ENCODE results near the gene PKD1.
"Not testable (repeated sequence)": the region's sequence is repeated elsewhere in the genome, so short reads cannot be mapped to it uniquely, and the experiment has no call there.

PKD1 gene

GRCh38 chr16:2143878-2144485, 8.3 kb upstream of the PKD1 start:
- H3K4me3 ChIP-seq (ENCODE audit: low read depth, low read length) = no peak overlapping the region
- no peak for TF ChIP-seq CTCF (IDR thresholded peaks at IDR 0.05; ENCODE audit: insufficient read depth, low read depth, low read length, missing control alignments)
- no peak for DNase-seq (ENCODE audit: low read depth)

DNA sequence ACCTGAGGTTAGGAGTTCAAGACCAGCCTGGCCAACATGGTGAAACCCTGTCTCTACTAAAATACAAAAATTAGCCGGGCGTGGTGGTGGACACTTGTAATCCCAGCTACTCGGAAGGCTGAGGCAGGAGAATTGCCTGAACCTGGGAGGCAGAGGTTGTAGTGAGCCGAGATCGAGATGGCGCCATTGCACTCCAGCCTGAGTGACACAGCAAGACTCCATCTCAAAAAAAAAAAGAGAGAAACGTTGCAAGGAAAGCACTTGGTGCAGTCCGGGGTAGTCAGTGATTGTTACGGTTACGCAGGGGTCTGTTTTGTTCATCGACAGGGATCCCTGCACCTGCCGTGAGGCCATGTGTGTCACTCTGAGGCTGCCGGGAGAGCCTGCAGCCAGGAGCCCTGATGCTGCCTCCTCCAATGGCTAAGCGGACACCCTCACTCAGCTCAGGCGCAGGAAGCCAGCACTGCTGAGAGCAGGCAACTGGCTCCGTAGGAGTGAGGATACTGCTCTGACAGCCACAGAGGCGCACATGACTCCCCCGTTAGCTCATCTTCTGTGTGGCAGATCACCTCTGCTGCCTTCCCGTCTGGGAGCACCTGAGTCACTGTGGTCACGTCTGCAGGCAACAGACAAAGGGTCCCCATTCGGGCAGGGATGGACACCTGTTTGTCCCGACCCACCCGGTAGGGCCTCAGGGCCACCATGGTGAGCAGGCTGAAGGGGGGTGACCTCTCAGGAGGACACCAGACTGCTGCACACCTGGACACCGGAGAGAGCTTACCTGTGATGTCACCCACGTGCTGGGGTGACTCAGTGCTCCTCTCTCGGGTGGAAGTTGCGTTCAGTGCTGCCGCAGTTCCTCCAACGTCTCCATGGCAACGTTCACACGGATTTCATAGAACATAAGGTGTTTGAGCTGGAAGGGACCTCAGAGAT, 7.5 kb upstream of the PKD1 start:
- TF ChIP-seq CTCF (IDR thresholded peaks at IDR 0.05; ENCODE audit: insufficient read depth, low read depth, low read length, missing control alignments) = no peak
- no peak for DNase-seq (ENCODE audit: low read depth)
- no peak overlapping the region for H3K4me3 ChIP-seq (ENCODE audit: low read depth, low read length)

DNA sequence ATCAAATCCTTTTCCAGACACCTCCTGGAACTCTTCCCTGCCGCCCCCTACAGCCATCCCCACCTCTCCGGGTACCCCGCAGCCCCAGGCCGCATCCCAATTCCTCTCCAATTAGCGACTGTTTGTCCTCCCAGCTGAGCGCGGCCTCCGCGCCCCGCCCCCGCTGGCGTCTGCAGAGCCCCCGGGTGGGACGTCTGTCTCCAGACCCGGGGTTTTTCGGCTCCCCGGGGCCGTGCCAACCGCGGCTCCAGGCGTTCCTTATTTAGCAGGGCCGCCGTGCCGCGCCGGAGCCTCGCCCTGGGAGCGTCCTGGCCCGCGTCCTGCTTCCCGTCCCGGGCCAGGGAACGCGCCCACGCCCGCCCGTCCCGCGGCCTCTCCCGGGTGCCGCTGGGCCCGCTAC, 627 bp downstream of the PKD1 start:
- H3K4me3 ChIP-seq (ENCODE audit: low read depth, low read length) = peak overlapping the region; percentile 55
- not testable (repeated sequence) for DNase-seq (ENCODE audit: low read depth)

DNA sequence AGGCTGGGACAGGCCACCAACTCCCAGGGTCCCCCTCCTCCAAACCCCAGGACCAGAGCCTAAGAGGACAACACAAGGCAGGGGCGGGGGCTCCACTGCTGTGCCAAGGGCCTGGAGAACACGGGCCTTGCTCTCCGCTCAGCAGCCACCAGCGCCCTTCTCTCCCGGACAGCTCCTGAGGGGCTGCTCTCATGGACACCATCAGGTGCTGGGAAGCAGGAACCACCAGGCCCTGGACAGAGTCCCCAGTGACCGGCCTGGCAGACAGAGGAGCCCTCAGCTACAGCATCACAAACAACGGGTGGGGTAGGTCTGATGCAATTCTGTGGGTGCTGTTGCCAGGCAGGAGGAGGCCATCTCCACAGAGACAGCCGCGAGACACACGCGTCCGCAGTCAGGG, 1.9 kb downstream of the PKD1 start:
- DNase-seq (ENCODE audit: low read depth); H3K4me3 ChIP-seq (ENCODE audit: low read depth, low read length): not testable (repeated sequence)

DNA sequence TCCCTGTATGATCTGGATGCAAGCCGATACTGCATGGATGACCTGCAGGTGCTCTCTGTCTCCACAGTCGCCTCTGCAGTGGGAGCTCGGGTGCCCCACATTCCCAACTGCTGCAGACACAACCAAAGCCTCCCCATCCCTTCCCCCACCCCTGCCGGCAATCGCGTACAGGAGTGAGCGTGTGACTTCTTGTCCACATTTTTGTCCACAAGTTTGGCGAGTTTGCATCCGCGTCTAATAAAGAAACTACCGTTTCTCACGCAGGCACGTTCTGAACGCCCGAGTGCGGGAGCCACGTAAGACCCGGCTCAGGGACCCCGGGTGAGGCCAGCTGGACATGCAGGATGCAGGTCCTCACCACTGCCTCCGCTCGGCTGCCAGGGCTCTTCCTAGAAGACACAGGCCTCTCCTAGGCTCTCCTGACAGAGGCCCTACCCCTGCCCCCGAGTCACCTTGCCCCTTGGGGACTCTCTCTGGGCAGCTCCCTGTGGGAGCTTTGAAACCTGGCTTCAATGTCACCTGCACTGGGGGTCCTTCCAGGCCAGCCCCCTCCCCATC, 5.7 kb downstream of the PKD1 start:
- not testable (repeated sequence) for H3K4me3 ChIP-seq (ENCODE audit: low read depth, low read length)

DNA sequence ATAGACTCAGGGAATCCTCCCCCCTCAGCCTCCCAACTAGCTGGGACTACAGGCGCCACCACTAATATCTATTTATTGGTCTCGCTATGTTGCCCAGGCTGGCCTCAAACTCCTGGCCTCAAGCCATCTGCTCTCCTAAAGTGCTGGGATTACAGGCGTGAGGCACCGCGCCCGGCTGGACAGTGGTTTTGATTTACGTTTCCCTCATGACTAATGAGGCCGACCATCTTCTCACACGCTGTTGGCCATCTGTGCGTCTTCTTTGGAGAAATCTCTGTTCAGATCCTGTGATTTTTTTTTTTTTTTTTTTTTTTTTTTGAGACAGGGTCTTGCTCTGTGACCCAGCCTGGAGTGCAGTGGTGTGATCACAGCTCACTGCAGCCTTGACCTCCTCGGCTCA, 6.4 kb downstream of the PKD1 start:
- DNase-seq (ENCODE audit: low read depth); H3K4me3 ChIP-seq (ENCODE audit: low read depth, low read length): not testable (repeated sequence)

More for the DNA sequence above, 5.7 kb downstream of the PKD1 start:
- DNase-seq (ENCODE audit: low read depth) = not testable (repeated sequence)

DNA sequence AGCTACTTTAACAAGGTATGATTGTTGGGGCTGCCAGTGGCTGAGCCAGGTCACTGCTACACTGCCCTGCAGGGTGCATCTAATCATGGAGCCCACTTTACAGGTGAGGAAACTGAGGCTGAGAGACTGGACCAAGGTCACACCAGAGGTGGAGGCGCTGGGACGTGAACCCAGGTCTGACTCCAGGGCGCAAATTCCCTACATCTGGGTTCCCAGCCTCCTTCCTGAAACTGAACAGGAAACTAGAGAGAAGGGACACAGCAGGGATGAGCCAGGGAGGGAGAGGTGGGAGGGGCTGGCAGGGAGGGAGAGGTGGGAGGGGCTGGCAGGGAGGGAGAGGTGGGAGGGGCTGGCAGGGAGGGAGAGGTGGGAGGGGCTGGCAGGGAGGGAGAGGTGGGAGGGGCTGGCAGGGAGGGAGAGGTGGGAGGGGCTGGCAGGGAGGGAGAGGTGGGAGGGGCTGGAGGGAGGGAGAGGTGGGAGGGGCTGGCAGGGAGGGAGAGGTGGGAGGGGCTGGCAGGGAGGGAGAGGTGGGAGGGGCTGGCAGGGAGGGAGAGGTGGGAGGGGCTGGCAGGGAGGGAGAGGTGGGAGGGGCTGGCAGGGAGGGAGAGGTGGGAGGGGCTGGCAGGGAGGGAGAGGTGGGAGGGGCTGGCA, 7.9 kb downstream of the PKD1 start:
- not testable (repeated sequence) for DNase-seq (ENCODE audit: low read depth); H3K4me3 ChIP-seq (ENCODE audit: low read depth, low read length)

DNA sequence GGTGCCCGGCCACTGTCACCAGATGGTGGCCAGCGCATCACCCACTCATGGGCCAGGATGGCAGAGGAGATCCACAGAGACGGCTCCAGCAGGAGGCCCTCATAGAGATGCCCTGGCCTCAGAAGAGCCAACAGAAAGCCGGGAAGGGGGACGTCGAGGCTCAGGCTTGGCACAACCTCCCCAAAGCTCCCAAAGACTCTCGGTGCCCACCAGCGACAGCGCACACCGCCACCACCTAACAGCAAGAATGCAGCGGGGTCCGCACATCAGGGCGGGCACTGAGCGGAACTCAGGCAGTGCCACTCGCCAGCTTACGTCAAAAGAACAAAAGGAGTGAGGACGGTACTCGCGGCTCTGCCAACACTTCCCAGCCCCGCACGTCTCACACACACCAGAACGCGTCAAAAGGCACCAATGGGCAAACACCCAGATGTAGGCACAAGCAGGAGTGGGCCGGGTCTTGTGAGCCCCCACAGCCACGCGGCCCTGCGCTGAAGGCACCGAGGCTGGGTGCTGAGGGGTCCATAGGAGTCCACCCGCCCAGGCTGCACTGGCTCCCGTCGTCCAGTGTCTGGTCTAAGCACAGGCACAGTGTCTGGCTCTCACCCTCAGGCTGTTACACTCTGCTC, 8.7 kb downstream of the PKD1 start:
- not testable (repeated sequence) for H3K4me3 ChIP-seq (ENCODE audit: low read depth, low read length); DNase-seq (ENCODE audit: low read depth)

DNA sequence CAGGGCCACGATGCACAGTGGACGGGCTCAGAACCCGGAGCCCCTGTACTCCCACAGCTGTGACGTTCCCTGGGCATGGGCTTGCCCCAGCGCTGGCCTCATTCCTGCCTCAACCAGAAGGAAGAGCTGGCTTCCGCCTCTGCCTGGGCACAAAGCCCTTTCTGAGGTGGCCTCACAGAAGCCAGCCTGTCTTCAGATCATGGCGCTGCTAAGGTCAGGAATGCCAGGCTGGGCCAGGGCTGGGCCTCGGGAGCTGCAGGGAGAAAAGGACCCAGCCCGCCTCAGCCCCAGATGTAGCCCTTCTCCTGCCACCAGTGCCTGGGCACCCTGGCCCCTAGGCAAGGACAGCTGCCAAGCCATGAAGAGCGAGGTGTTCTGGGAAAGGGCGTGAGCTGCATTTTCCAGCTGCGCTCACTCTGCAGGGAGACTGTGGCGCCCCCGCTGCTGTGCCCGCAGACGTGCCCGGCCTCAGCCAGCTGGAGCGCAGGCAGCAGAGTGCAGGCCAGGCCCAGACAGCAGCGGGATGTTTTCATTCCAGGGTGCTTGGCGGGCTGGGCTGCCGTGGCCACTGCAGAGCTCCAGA, 9.4 kb downstream of the PKD1 start:
- H3K4me3 ChIP-seq (ENCODE audit: low read depth, low read length); DNase-seq (ENCODE audit: low read depth): not testable (repeated sequence)

- not testable (repeated sequence) for H3K4me3 ChIP-seq (ENCODE audit: low read depth, low read length); DNase-seq (ENCODE audit: low read depth)
These were observed 10.1 kb downstream of the PKD1 start for GRCh38 chr16:2125609-2126008.

GRCh38 chr16:2124694-2125444, 10.8 kb downstream of the PKD1 start:
- not testable (repeated sequence) for DNase-seq (ENCODE audit: low read depth); H3K4me3 ChIP-seq (ENCODE audit: low read depth, low read length)

- not testable (repeated sequence) for DNase-seq (ENCODE audit: low read depth); H3K4me3 ChIP-seq (ENCODE audit: low read depth, low read length)
These were observed 11.4 kb downstream of the PKD1 start for GRCh38 chr16:2124377-2124693.

- DNase-seq (ENCODE audit: low read depth); H3K4me3 ChIP-seq (ENCODE audit: low read depth, low read length): not testable (repeated sequence)
These were observed 11.9 kb downstream of the PKD1 start for GRCh38 chr16:2123706-2124376.

GRCh38 chr16:2122934-2123683, 12.6 kb downstream of the PKD1 start:
- not testable (repeated sequence) for H3K4me3 ChIP-seq (ENCODE audit: low read depth, low read length); DNase-seq (ENCODE audit: low read depth)
